Vagina (tissue), 2 donors: ENCODE measurements around the gene ARHGAP18.

Source experiments
- POLR2AphosphoS5 ChIP-seq, 2 donors: sonication (generic); formaldehyde crosslinking; IDR thresholded peaks; one replicate each; pipeline ENCODE4 v1.9.0; 2017; ENCODE audit warnings: antibody characterized with exemption in 2 of 2, mild to moderate bottlenecking in 2 of 2, low read depth in 1 of 2; ENCODE audit not compliant: insufficient read depth in 1 of 2
- TF ChIP-seq, protein P1 (sequence below), 3 experiments: fragments of 450-650 bp in 2 of 3; fragments of 200-600 bp in 1 of 3; sonication (generic) in 1 of 3; IDR thresholded peaks; one replicate each; pipeline ENCODE4 v1.5.1; 2017 to 2019; ENCODE audit warnings: antibody characterized with exemption in 3 of 3, mild to moderate bottlenecking in 2 of 3, moderate library complexity in 2 of 3

DNA sequence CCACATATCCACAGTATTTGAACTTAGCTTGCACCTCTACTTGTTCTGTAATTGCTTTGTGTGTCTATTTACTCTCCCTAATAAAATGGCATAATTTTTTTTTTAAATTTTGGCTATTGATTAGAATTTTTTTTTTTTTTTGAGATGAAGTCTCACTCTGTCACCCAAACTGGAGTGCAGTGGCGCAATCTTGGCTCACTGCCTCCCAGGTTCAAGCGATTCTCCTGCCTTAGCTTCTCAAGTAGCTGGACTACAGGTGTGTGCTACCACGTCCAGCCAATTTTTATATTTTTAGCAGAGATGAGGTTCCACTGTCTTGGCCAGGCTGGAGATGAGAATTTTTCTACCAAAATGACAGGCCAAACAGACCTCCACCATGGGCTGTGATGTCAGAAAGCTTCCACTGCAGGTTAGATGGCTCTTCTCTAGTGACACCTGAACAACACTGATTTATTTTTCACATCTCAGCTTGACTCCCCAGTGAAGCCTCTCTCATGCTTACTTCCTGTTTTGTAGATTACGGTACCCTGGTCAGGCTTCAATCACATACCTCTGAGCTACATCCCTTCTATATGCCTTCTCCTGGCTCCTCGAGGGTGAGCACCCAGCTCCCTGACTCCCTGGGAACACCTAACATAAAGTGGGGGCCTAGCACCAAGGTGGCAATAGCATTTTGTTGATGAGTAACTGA is 112.8 kb downstream of the ARHGAP18 start:
- TF ChIP-seq, protein P1, sequence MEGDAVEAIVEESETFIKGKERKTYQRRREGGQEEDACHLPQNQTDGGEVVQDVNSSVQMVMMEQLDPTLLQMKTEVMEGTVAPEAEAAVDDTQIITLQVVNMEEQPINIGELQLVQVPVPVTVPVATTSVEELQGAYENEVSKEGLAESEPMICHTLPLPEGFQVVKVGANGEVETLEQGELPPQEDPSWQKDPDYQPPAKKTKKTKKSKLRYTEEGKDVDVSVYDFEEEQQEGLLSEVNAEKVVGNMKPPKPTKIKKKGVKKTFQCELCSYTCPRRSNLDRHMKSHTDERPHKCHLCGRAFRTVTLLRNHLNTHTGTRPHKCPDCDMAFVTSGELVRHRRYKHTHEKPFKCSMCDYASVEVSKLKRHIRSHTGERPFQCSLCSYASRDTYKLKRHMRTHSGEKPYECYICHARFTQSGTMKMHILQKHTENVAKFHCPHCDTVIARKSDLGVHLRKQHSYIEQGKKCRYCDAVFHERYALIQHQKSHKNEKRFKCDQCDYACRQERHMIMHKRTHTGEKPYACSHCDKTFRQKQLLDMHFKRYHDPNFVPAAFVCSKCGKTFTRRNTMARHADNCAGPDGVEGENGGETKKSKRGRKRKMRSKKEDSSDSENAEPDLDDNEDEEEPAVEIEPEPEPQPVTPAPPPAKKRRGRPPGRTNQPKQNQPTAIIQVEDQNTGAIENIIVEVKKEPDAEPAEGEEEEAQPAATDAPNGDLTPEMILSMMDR (IDR thresholded peaks at IDR 0.05) = no peak
- no peak for TF ChIP-seq POLR2AphosphoS5 (IDR thresholded peaks at IDR 0.05; ENCODE audit: insufficient read depth in 1 of 2, low read depth in 1 of 2)
